Measurements from ENCODE around the gene SNAP25. TPM values are rescaled to one million over a fixed set of nuclear protein-coding genes. Genes with fewer than 3 reads are reported as not detected.

Gene SNAP25
- total RNA-seq, 4 donors from 2014 or later = 0.38 to 1.3 (median 0.58) TPM

DNA sequence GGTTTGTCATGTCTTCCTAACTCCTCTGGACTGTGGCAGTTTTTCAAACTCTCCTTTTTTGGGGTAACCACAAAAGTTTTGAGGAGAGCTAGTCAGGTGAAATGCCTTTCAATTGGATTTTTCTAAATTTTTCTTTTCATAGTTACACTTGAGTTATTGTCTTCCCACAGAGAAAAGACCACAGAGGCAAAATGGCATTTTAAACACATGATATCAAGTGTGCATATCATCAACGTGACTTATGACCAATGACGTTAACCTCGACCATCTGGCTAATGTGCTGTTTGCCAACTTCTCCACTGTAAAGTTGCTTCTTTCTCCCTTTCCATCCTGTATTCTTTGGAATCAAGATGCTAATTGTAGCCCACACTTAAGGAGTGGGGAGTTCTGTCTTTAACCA lies 41.3 kb upstream of the SNAP25 start:
- TF ChIP-seq, protein P1, sequence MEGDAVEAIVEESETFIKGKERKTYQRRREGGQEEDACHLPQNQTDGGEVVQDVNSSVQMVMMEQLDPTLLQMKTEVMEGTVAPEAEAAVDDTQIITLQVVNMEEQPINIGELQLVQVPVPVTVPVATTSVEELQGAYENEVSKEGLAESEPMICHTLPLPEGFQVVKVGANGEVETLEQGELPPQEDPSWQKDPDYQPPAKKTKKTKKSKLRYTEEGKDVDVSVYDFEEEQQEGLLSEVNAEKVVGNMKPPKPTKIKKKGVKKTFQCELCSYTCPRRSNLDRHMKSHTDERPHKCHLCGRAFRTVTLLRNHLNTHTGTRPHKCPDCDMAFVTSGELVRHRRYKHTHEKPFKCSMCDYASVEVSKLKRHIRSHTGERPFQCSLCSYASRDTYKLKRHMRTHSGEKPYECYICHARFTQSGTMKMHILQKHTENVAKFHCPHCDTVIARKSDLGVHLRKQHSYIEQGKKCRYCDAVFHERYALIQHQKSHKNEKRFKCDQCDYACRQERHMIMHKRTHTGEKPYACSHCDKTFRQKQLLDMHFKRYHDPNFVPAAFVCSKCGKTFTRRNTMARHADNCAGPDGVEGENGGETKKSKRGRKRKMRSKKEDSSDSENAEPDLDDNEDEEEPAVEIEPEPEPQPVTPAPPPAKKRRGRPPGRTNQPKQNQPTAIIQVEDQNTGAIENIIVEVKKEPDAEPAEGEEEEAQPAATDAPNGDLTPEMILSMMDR (IDR thresholded peaks at IDR 0.05; ENCODE audit: low read depth) = no peak

DNA sequence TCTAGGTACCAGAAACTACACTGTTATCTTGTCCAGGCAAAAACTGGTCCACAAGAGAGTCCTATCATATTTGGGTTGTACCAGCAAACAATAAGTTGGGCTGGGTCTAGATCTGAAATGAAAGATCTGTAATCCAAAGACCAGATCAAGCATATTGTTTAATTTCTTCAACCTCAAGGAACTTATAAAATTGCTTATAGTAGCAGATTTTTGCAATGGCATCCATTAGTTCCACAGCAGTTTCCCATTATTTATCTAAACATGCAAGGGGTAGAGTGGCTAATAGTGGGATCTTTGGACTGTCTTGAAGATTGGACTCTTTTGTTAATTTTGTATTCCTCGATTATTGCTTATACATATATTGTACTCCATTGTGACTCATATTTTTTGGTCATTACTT lies 40.5 kb upstream of the SNAP25 start:
- TF ChIP-seq, protein P1 (IDR thresholded peaks at IDR 0.05; ENCODE audit: low read depth) = no peak

DNA sequence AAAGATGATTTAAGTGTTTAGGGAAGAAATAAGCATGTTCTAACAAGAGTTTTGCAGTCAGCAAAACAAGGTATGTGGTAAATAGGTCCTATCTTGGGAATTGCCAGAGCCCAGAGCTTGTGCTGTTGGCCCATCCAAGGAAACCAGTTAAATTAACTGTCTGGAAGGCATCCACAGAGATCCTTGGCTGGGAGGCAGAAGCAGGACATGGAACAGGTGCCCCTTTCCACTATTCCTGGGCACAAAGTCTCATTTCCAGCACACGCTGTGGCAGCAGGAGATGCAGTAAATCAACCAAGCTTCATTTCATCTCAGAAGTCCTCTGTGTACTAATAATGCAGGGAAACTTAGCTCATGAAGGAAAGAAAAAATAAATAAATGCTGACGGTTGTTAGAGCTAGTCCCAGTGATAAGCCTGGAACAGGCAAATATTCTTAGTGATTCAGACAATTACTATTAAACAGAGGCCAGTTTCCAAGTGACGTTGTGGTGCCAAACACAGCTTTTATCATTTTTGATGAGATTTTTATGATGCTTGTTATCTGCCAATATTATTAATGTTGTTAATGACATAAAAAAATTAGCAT lies 39.8 kb upstream of the SNAP25 start:
- TF ChIP-seq, protein P1 (IDR thresholded peaks at IDR 0.05; ENCODE audit: low read depth) = no peak

DNA sequence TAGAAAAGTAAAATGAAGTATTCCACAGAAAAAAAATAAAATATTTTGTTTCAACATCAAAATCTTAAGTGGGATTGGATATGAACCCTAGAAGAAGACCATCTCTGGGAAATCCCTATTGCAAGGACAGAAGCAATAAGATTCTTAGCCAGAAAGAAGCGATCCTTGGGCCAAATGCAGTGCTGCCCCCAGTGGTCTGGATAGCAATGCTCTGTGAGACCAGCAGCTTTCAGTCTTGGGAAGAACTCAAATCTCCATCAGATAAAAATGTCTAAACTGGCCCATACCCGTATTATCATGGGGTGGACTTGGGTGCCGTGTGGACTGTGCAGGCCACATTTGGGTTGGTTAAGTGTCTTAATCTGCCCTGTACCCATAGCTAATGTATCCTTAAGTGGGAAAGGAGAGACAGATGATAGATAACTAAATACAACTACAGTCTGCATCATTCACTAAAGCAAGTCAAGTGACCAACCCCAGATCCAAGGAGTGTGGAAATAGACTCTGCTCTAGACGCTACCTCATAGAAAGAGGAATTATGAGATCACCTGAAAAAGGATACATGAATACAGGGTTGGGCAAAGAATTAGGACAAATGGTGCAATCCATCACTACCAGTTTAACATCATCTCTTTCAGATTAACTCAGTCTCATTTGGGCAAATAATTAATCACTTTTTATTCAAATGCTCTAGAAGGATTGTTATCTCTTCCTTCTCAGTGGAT lies 38.9 kb upstream of the SNAP25 start:
- TF ChIP-seq, protein P1 (IDR thresholded peaks at IDR 0.05; ENCODE audit: low read depth) = no peak

- TF ChIP-seq, protein P1 (IDR thresholded peaks at IDR 0.05; ENCODE audit: low read depth) = no peak
Observed at GRCh38 chr20:10180651-10181235, 37.9 kb upstream of the SNAP25 start.

- TF ChIP-seq, protein P1 (IDR thresholded peaks at IDR 0.05; ENCODE audit: low read depth) = no peak
Observed at GRCh38 chr20:10185741-10186558, 32.7 kb upstream of the SNAP25 start.

- TF ChIP-seq, protein P1 (IDR thresholded peaks at IDR 0.05; ENCODE audit: low read depth) = no peak
Observed at GRCh38 chr20:10190456-10190855, 28.2 kb upstream of the SNAP25 start.
